Middle frontal gyrus (tissue), 1 donor: ENCODE results near the gene MOGAT1.
"Not testable (repeated sequence)": the region's sequence is repeated elsewhere in the genome, so short reads cannot be mapped to it uniquely, and the experiment has no call there.

Experiments
- DNase-seq: peaks from one replicate; pipeline ENCODE4 v3.0.0-alpha.2; 2015; ENCODE audit warnings: low spot score; ENCODE audit errors: extremely low spot score

The MOGAT1 gene

DNA sequence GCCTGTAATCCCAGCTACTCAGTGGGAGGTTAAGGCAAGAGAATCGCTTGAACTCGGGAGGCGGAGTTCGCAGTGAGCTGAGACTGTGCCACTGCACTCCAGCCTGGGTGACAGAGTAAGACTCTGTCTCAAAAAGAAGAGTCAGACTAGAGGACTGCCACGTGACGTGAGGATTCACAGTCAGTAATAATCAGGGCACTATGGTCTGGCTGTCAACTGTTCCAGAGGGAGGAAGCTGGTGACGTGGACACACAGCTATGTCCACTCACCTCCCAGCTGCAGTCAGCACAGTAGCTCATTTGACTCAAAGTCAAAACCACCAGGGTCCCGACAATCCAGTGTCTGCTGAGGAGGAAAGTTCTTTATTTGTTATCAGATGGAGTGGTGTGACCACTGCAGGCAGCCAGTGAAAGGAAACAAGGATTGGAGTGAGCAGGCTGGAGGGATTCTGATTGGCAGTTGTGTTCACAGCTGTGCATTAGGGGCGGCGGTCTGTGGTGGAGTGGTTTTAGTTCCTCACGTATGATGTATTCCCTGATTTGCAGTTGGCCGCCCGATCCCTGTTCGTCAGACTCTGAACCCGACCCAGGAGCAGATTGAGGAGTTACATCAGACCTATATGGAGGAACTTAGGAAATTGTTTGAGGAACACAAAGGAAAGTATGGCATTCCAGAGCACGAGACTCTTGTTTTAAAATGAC lies 37.9 kb downstream of the MOGAT1 start:
- DNase-seq: peak; percentile 32

DNA sequence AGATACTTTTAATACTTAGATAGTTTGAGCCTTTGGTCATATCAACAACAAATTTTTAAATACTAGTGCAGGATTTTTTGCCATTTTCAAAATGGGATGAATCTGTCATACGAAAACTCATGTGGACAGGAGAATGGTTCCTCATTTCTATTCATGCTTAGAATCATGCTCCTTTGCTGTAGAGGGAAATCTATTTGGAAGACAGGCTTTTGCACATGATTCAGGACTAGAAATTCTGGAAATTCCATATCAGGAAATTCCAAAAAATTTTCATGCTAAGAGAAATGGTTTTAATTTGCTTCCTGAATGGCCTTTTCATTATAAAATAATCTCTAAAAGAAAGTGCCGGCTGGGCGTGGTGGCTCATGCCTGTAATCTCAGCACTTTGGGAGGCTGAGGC lies 39.3 kb downstream of the MOGAT1 start:
- DNase-seq: no peak

DNA sequence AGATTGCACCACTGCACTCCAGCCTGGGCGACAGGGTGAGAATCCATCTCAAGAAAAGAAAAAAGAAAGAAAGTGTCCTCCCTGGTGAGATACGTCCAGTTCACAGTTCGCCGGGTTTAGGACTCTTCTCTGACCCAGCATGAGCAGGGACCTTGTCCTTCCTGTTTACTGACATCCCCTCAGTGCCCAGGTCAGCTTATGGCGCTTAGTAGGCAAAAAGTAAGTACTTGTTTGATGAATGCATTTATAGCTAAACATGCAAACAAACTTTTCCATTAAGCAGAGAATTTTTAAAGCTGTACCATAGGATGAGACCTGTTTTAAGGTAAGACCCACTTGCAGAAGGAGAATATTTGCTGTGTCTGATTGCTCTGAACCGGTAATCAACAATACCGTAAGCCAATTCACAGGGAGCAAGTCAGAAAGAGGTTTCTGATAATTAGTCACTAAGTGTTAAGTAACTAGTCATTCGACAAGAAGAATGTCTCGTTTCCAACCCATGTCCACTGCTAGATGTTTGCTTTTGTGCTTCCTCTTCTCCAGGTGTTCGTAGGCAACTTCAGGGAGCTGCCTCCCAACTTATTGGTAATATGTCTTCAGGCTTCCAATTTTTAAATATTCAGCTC lies 40.0 kb downstream of the MOGAT1 start:
- no peak for DNase-seq

DNA sequence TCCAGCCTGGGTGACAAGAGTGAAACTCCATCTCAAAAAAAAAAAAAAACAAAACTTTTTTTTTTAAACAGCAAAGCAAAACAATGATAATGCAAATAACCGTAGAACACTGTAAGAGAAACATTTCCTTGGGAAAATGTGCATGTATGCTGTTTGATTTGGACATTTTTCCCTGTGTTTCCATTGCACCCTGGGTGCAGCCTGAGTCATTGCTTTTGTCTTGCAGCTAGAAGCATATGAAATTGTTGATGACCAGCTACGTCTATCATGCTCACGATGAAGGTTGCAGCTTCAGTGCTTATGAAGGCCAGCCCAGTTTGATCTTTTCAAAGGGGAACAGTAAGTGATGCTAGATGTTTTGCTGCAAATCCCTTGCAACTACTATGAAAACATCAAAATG lies 41.5 kb downstream of the MOGAT1 start:
- no peak for DNase-seq

DNA sequence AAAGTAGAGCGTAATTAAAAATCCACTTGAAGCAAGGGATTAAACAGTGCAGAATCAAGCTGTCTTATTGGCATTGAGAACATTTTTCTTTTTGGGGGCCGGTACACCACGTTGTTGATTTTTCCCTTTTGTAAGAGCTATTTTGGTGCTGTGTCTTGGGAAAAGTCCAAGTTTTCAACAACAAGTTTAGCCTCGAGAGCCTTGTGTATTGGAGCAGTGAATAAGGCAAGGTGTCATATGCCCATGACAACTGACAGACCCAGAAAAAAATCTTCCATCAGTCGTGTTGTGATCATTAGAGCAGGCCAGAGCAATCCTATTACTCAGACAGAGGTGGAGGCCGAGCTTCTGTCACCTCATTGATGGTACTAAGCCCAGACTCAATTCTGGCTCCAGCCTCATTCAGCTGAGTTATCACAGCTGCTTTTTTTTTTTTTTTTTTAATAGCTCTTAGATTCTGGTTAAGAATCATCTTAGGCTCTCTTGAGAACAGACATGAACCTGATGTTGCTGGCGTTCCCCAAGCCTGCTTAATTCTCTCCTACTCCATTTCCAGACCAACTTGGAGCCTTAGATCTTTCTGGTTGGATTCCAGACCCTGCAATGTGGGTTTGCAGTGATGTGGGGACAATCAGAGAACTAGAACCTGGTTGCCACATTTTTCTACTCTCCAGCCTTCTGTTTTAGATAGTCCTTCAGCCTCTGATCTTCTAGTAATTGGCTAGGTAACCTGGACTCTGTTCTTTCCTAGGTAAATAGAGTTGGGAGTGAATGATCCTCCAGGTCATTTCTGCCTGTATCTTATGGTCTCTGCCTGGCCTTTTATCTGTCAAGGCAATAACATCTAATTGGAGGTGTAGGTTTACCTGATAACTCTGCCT lies 43.1 kb downstream of the MOGAT1 start:
- no peak for DNase-seq

DNA sequence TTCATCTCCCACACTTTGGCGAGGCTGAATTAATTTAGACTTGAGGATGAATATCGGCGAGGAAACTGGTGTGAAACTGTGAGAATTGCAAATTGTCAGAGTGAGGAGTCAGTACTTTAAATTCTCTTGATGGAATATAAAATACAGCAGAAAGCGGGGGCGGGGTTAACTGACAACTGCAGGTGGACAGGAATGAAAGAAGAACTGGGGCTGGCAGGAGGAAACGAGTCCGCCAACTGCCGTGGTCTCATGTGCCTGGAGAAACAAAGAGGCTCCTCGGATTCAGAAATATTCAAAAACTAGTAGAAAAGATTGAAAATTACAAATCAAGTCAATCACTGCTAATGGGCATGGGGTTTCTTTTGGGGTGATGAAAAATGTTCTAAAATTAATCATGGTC lies 44.3 kb downstream of the MOGAT1 start:
- peak; percentile 50 for DNase-seq

DNA sequence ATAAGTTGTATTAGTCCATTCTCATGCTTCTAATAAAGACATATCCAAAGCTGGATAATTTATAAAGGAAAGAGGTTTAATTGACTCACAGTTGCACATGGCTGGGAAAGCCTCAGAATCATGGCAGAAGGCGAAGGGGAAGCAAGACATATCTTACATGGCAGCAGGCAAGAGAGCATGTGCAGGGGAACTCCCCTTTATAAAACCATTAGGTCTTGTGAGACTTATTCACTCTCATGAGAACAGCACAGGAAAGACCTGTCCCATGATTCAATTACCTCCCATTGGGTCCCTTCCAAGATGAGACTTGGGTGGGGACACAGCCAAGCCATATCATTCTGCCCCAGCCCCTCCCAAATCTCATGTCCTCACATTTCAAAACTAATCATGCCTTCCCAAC lies 48.3 kb downstream of the MOGAT1 start:
- not testable (repeated sequence) for DNase-seq

DNA sequence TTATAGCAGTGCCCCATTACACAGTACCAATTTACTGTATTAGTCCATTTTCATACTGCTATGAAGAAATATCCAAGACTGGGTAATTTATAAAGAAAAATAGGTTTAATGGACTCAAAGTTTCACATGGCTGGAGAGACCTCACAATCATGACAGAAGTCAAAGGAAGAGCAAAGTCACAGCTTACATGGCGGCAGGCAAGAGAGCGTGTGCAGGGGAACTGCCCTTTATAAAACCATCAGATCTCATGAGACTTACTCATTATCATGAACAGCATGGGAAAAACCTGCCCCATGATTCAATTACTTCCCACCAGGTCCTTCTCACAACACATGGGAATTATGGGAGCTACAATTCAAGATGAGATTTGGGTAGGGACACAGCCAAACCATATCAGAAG lies 50.1 kb downstream of the MOGAT1 start:
- not testable (repeated sequence) for DNase-seq

DNA sequence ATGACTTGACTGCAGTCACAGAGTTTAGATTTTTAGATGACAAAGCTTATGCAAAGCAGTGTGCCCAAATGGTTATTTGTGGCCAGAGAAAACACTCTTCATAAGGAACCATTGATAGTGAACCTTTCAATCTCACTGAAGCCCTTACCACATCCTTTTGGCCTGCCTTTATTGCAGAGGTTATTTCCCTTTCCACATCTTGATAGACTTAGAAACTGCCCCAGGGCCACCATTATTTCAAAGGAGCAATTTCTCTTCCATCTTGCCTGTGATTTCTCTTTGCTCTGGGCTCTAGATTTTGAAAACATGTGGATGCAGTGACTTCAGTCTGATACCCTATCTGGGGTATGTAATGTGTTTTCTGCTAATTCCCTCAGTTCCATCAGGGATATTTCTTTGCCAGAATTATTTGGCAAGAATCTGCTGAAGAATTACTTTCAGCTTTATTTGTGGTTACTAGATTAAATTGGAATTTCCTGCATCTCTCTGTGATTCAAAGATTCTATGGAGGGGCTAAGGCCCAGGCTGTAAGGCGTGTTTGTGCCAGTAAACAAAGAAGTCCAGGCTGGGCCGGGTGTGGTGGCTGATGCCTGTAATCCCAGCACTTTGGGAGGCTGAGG lies 51.0 kb downstream of the MOGAT1 start:
- no peak for DNase-seq

DNA sequence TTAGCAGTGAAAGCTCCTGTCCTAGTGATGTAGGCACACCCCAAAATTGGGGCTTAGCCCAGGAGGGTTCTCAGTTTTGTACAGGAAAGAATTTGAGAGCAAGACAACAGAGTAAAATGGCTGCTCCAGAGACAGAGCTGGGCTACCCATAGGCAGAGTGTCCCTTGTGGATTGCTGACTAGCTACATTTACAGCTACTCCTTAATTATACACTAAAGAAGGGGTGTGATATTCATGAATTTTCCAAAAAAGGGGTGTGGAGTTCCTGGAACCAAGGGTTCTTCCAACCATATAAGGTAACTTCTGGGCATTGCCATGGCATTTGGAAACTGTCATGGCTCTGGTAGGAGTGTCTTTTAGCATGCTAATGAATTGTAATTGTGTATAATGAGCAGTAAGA lies 52.8 kb downstream of the MOGAT1 start:
- no peak for DNase-seq

DNA sequence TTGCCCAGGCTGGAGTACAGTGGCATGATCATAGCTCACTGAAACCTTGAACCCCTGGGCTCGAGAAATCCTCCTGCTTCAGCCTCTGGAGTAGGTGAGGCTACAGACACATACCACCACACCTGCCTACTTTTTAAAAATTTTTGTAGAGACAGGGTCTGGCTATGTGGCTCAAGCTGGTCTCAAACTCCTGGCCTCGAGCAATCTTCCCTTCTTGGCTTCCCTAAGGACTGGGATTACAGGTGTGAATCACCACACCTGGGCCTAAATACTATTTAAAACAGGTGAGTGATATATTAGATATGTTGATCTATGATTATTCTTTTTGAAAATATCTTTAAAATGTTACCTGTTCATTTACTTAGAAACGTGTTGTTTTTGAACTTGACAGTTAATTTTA lies 57.2 kb downstream of the MOGAT1 start:
- DNase-seq: no peak

DNA sequence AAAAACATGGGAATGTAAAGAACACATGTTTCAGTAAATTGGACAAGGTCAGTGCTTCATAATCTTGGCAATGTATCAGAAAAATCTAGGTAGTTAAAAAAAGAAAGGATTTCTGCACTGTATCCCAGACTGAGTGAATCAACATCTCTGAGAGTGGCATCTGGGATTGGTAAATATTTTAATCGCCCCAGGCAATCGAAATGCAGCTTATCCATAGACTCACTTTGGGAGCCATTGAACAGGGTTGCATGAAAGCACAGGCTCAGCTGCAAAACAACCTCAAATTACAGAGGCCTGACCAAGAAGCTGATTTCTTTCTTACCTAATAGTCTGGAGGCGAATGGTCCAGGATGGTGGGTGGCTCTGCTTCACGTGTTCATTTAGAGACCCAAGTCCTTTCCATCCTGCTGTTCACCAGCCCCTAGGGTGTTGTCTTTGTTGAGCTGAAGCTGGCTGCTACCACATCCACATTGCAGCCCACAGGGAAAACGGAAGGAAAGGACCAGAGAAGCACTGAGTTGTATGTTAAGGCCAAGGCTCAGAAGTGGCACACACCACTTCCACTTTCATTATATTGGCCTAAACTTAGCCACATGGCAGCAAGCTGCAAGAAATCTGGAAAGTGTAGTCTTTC lies 59.0 kb downstream of the MOGAT1 start:
- DNase-seq: no peak

DNA sequence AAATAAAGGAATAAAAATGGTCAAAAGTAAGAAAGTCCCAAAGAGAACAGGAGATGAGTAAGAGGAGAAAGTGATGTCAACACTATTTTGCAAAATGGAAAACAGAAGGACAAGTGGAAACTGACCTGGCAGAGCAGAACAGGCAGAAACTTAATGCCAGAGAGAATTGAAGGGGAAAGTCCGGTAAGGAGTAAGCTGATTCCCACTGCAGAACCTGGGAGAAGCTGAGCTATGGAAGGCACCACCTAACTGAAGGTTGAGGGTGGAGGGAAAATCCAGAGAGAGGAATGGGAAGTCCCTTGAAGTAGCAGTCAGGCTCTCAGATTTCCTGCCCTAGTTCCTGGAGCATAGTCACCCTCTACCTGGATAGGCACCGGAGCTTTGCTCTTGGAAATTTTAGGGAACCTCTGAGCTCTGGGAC lies 59.8 kb downstream of the MOGAT1 start:
- DNase-seq: no peak

DNA sequence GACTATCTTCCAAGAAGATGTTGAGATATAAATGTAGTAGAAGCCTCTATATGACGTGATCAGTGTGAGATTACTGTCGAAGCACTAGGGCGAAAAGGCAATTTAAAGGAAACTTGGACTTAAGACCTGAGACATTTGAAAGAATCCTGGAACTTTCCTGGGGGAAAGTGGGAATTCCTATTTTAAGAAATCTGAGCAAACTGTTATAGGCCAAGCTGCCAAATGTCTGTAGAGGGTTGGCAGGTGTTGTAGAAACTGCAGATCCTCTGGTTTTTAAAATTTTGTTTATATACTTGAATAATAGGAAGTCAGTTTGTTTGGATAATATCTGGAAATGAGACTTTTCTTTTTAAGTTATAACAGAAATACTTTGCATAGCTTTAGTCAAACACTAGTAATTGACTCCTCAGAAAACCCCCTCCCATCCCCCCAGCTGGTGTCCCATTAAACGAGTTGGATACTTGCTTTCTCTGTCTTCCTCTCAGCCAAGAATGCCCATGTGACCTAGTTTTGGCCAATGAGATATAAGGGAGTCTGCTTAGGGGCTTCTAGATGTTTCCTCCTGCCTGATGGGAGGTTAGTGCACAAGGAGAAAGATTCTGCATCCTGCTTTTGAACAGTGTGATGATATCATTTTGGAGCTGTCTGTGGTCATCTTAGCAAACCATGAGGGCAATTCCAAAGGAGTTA lies 61.2 kb downstream of the MOGAT1 start:
- no peak for DNase-seq

DNA sequence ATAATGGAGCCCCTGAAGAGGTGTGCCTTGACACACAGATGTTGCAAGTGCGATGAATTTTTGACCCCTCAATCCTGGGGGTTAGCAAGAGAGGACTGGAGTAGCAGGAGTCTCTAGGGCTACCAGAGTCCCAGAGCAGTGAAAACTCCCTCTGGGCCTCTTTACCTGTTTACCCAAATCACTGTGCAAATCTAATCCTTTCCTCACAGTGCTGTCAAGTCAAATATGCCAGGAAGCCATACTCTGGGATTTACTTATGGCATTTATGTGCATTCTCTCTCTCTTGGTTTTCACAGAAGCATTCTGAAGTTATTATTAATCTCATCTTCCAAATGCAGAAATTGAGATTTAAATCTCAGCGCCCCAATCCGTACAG lies 62.0 kb downstream of the MOGAT1 start:
- no peak for DNase-seq

DNA sequence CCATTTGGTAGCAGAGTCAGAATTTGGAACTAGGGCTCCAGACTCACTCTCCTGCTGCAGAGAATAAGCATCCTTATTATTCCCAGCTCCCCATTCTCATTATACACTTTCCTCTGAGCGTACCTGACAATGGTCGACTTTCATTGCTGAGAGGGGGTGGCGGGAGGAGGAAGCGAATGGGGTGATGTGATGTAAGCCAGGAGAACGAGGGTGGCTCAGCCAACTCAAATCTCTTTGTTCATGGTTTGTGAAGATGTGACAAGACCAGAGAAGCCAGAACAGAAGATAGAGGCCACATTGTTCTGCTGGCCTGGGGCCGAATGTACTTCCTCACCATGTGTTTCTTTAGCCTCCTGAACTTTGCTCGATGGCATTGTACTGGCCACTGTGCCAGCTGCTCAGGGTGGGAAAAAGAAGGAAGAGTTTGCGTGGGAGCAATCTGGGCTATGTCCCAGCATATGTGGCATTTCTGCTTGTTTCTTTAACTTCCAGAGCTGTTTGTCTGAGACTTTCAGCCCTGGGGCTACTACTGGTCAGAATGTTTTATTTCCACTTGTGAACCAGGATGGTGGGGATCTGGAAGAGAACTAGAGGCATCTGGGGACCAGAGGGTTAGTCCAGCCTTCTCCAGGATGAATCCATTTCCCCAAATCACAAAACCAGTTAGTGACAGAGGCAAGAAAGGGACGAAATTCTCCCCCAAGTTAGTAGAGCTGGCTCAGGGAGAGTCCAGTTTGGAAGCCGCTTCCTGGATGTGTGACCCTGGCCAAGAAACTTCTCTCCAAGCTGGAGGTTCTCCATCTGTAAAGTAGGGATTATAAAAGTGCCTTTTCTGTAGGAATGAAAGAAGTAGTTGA lies 62.6 kb downstream of the MOGAT1 start:
- no peak for DNase-seq

DNA sequence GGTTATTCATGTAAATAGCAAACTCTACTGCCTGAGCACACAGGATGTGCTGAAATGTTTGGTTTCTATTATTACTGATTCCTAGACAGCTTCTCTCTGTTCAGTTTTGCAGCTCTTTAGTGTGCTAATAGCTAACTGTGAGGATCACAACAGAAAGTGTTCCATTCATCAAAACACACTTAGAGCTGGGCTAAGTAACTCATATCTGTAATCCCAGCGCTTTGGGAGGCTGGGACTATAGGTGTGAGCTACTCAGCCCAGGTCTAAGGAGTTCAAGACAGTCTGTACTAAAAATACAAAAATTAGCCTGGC lies 63.2 kb downstream of the MOGAT1 start:
- DNase-seq: no peak

DNA sequence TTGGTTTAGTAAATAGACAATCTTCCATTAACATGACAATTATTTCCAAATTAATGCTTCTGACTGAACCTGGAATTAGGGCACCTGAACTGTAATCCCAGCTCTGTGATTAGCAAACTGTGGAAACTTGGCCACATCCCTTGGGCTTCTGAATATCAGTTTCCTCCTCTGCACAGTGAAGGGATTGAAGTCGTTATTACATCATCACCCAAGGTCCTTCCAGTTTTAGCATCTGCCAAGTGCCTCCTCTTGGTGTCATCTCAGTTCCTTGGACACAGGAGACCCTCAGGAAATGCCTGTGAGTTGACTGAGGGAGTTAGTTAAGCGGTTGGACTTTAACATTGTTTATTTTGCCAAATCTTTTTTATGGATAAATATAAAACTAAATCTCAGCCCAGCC lies 64.8 kb downstream of the MOGAT1 start:
- DNase-seq: no peak

DNA sequence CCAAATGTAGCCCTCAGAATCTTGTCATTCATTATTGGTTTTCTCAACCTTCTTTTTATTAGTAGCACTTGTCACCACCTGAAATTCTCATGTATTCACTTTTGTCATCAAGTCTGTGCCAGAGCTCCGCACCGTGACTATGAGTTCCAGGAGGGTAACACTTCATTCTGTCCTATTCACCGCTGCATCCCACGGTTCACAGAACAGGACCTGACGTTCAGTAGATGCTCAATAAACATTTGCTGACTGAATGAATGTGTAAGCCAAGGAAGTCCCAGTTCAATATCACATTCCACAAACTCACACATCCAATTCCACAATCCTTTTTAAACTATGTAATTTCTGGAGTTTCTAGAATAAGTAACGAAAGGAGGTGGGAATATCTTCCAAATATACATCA lies 65.5 kb downstream of the MOGAT1 start:
- no peak for DNase-seq

DNA sequence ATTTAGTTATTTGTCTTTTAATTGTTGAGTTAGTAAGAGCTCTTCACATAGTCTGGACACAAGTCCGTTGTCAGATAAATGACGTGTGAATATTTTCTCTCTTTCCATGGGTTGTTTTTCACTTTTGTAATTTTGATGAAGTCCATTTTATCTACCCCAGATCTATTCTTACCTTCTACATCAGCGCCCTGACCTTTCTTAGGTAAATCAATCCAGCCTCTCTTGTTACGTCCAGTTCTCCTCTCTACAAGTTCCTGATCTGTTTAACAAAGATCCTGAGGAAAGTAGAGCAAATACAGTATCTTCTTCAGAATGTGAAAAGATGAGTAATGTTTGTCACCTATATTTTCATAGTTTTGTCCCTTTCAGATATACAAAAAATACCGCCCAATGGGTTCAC lies 66.9 kb downstream of the MOGAT1 start:
- DNase-seq: no peak
